ENCODE data around the gene PTPRE. TPM values are rescaled to one million over a fixed set of nuclear protein-coding genes. Genes with fewer than 3 reads are reported as not detected.

PTPRE gene
- total RNA-seq, 1 experiment from 2014 or later = 7.9 TPM

DNA sequence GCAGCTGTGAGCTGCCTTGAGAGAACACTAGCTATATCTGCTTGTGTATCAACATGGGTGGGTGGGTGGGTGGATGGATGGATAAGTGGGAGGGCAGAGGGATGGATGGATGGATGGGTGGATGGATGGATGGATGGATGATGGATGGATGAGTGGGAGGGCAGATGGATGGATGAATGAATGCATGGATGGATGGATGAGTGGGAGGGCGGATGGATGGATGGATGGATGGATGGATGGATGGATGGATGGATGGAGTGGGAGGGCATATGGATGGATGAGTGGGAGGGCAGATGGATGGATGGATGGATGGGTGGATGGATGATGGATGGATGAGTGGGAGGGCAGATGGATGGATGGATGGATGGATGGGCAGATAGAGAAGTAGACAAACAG lies 143.2 kb downstream of the PTPRE start:
- intact Hi-C loops (cut with micrococcal nuclease; ENCODE audit: unreplicated experiment) = no loop called here
- H3K9me2 ChIP-seq (ENCODE audit: insufficient read depth) = no peaks in the 10 kb centered on the region
- H3K4me3 ChIP-seq = no peak overlapping the region
- TF ChIP-seq EZH2 (IDR thresholded peaks at IDR 0.05; ENCODE audit: low read depth) = no peak
- TF ChIP-seq, protein P1, sequence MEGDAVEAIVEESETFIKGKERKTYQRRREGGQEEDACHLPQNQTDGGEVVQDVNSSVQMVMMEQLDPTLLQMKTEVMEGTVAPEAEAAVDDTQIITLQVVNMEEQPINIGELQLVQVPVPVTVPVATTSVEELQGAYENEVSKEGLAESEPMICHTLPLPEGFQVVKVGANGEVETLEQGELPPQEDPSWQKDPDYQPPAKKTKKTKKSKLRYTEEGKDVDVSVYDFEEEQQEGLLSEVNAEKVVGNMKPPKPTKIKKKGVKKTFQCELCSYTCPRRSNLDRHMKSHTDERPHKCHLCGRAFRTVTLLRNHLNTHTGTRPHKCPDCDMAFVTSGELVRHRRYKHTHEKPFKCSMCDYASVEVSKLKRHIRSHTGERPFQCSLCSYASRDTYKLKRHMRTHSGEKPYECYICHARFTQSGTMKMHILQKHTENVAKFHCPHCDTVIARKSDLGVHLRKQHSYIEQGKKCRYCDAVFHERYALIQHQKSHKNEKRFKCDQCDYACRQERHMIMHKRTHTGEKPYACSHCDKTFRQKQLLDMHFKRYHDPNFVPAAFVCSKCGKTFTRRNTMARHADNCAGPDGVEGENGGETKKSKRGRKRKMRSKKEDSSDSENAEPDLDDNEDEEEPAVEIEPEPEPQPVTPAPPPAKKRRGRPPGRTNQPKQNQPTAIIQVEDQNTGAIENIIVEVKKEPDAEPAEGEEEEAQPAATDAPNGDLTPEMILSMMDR (conservative IDR thresholded peaks at IDR 0.05) = no peak
- H3K36me3 ChIP-seq (ENCODE audit: low read depth) = no peaks in the 10 kb centered on the region
- H3K79me2 ChIP-seq (ENCODE audit: low read depth) = no peaks in the 10 kb centered on the region
- H3K4me1 ChIP-seq (replicated peaks; ENCODE audit: insufficient read depth) = 0 out of 2 replicates have a peak, but pooled peaks cover 11% of the 10 kb centered on the region
- ChIA-PET CTCF (no interaction called here), POLR2A (ENCODE audit: unreplicated experiment) (no interaction called here)
- no peaks in the 10 kb centered on the region for H3K27me3 ChIP-seq (ENCODE audit: insufficient read depth, low read depth)
- DNase-seq = no peak
- no peaks in the 10 kb centered on the region for H4K20me1 ChIP-seq (ENCODE audit: insufficient read depth)
- no peak overlapping the region for H3K27ac ChIP-seq
- no TSS peak for BruUV-seq (replicated peaks)
- no peaks in the 10 kb centered on the region for H3K9me3 ChIP-seq (ENCODE audit: insufficient read depth, low read depth)
- no peak overlapping the region for H3K4me2 ChIP-seq
- no peak overlapping the region for H2AFZ ChIP-seq
- H3F3A ChIP-seq (ENCODE audit: insufficient read depth, low read depth) = no peaks in the 10 kb centered on the region

DNA sequence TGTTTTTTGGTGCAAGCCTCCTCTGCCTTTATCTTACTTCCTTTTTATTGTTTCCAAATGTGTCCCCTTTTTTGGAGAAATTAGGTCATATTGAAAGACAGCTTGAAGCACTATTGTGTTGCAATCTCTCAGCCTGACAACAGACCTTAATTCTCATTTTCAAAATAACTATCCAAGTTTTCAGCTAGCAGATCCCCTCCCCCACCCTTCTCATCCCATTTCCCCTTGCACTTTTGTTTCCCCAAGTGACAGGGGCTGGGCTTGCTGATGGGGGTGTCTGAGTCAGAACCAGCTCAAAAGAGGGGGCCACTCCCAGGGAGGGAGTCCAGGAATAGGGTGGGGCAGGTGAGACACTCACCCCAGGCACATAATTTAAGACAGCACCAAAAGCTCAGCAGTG lies 144.0 kb downstream of the PTPRE start:
- ChIA-PET POLR2A (ENCODE audit: unreplicated experiment) (no interaction called here), CTCF (no interaction called here)
- no peaks in the 10 kb centered on the region for H3K36me3 ChIP-seq (ENCODE audit: low read depth)
- TF ChIP-seq, protein P1 (conservative IDR thresholded peaks at IDR 0.05) = no peak
- no peak for TF ChIP-seq EZH2 (IDR thresholded peaks at IDR 0.05; ENCODE audit: low read depth)
- H3K4me1 ChIP-seq (replicated peaks; ENCODE audit: insufficient read depth) = 0 out of 2 replicates have a peak, but pooled peaks cover 11% of the 10 kb centered on the region
- H3K27me3 ChIP-seq (ENCODE audit: insufficient read depth, low read depth) = no peaks in the 10 kb centered on the region
- no peaks in the 10 kb centered on the region for H3K9me2 ChIP-seq (ENCODE audit: insufficient read depth)
- H3K27ac ChIP-seq = no peak overlapping the region
- no peak overlapping the region for H3K4me2 ChIP-seq
- DNase-seq = no peak
- no peaks in the 10 kb centered on the region for H3K9me3 ChIP-seq (ENCODE audit: insufficient read depth, low read depth)
- no peak overlapping the region for H3K4me3 ChIP-seq
- H3F3A ChIP-seq (ENCODE audit: insufficient read depth, low read depth) = no peaks in the 10 kb centered on the region
- intact Hi-C loops (cut with micrococcal nuclease; ENCODE audit: unreplicated experiment) = no loop called here
- no TSS peak for BruUV-seq (replicated peaks)
- H3K79me2 ChIP-seq (ENCODE audit: low read depth) = no peaks in the 10 kb centered on the region
- no peak overlapping the region for H2AFZ ChIP-seq
- H4K20me1 ChIP-seq (ENCODE audit: insufficient read depth) = no peaks in the 10 kb centered on the region

DNA sequence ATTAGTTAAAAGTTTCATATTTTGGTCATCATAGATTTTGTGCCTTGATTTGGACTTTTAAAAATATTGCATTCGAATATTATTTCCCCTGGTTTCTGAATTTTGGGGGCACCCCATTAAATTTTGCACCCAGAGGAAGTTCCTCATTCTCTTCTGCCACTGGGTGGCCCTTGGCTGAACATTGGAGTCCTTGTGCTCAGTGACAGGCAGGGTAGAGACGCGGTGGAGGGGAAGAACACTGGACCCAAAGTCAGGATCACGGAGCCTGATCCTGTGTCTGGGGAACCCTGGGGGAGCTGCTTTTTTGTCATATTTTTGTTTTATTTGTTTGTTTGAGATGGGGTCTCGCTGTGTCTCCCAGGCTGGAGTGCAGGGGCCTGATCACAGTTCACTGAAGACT lies 144.6 kb downstream of the PTPRE start:
- intact Hi-C loops (cut with micrococcal nuclease; ENCODE audit: unreplicated experiment) = no loop called here
- CTCF ChIA-PET = no interaction called here
- BruUV-seq (replicated peaks) = no TSS peak
- no peak overlapping the region for H2AFZ ChIP-seq
- H3K4me2 ChIP-seq = no peak overlapping the region
- no peaks in the 10 kb centered on the region for H3F3A ChIP-seq (ENCODE audit: insufficient read depth, low read depth)
- H3K27ac ChIP-seq = no peak overlapping the region
- no peaks in the 10 kb centered on the region for H3K79me2 ChIP-seq (ENCODE audit: low read depth)
- H3K9me3 ChIP-seq (ENCODE audit: insufficient read depth, low read depth) = no peaks in the 10 kb centered on the region
- no peaks in the 10 kb centered on the region for H3K9me2 ChIP-seq (ENCODE audit: insufficient read depth)
- POLR2A ChIA-PET (ENCODE audit: unreplicated experiment) = no interaction called here
- H3K27me3 ChIP-seq (ENCODE audit: insufficient read depth, low read depth) = no peaks in the 10 kb centered on the region
- TF ChIP-seq, protein P1 (conservative IDR thresholded peaks at IDR 0.05) = no peak
- no peak for DNase-seq
- H3K36me3 ChIP-seq (ENCODE audit: low read depth) = no peaks in the 10 kb centered on the region
- H4K20me1 ChIP-seq (ENCODE audit: insufficient read depth) = no peaks in the 10 kb centered on the region
- H3K4me3 ChIP-seq = no peak overlapping the region
- 0 out of 2 replicates have a peak, but pooled peaks cover 11% of the 10 kb centered on the region for H3K4me1 ChIP-seq (replicated peaks; ENCODE audit: insufficient read depth)
